ENCODE measurements around the gene OXLD1.
"Not testable (repeated sequence)": the region's sequence is repeated elsewhere in the genome, so short reads cannot be mapped to it uniquely, and the experiment has no call there.

OXLD1 gene

GRCh38 chr17:81631482-81631881 lies 34.9 kb downstream of the OXLD1 start:
- peaks cover 33% of the 10 kb centered on the region for H3K36me3 ChIP-seq (replicated peaks)
- H3K27ac ChIP-seq: no peak overlapping the region
- in situ Hi-C loops (cut with HindIII; ENCODE audit: low pct_ligation_motif_present, low sequenced_read_pairs): no loop called here
- no peak overlapping the region for H3K4me3 ChIP-seq (ENCODE audit: low read depth, low read length)
- TF ChIP-seq CTCF (IDR thresholded peaks at IDR 0.05; ENCODE audit: low read depth, low read length, missing control alignments): no peak
- H3K27me3 ChIP-seq (replicated peaks): no peaks in the 10 kb centered on the region
- no peak for DNase-seq

GRCh38 chr17:81630274-81630673 lies 36.1 kb downstream of the OXLD1 start:
- in situ Hi-C loops (cut with HindIII; ENCODE audit: low pct_ligation_motif_present, low sequenced_read_pairs): no loop called here
- Histone ChIP-seq H3K27me3 (replicated peaks) (no peaks in the 10 kb centered on the region), H3K4me3 (ENCODE audit: low read depth, low read length) (no peak overlapping the region), H3K27ac (no peak overlapping the region), H3K36me3 (replicated peaks) (peaks cover 42% of the 10 kb centered on the region)
- DNase-seq: no peak
- no peak for TF ChIP-seq CTCF (IDR thresholded peaks at IDR 0.05; ENCODE audit: low read depth, low read length, missing control alignments)

DNA sequence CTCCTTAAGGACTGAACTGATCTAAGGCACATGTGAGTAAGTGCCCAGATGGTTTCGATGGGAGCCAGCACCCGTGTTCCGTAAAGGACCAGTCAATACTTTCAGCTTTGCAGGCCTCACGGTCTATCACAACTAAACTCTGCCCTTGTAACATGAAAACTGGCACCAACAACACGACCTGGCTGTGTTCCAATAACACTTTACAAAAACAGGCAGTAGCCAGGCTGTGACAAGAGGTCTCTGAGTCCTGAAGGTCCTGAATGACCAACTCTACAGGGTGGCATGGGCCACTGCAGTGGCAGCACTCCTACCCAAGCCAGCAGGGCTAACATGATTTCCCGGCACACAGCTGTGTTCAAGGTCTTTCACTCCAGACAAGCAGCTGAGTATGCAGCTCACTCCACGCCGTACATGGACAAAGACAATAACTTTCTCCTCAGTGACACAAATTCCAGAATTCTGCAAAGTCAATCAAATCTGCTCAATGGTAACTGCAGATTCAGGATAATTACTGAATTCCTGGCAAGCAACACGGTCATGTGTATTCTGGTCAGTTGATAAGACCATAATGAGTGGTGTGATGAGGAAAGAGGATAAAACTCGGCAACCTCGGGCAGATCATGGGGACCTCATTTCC lies 44.8 kb downstream of the OXLD1 start:
- H3K4me3 ChIP-seq (ENCODE audit: low read depth, low read length): no peak overlapping the region

DNA sequence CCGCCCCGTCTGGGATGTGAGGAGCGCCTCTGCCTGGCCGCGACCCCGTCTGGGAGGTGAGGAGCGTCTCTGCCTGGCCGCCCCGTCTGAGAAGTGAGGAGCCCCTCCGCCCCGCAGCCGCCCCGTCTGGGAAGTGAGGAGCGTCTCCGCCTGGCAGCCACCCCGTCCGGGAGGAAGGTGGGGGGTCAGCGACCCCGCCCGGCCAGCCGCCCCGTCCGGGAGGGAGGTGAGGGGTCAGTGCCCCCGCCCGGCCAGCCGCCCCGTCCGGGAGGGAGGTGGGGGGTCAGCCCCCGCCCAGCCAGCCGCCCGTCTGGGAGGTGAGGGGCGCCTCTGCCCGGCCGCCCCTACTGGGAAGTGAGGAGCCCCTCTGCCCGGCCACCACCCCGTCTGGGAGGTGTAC lies 48.1 kb downstream of the OXLD1 start:
- H3K4me3 ChIP-seq (ENCODE audit: low read depth, low read length); in situ Hi-C loops (cut with HindIII; ENCODE audit: low pct_ligation_motif_present, low sequenced_read_pairs): not testable (repeated sequence)

More for the DNA sequence above, 44.8 kb downstream of the OXLD1 start:
- no peaks in the 10 kb centered on the region for H3K27me3 ChIP-seq (replicated peaks)
- H3K36me3 ChIP-seq (replicated peaks): peaks cover 72% of the 10 kb centered on the region
- no peak overlapping the region for H3K27ac ChIP-seq
- in situ Hi-C loops (cut with HindIII; ENCODE audit: low pct_ligation_motif_present, low sequenced_read_pairs): no loop called here
- no peak for DNase-seq
- no peak for TF ChIP-seq CTCF (IDR thresholded peaks at IDR 0.05; ENCODE audit: low read depth, low read length, missing control alignments)

DNA sequence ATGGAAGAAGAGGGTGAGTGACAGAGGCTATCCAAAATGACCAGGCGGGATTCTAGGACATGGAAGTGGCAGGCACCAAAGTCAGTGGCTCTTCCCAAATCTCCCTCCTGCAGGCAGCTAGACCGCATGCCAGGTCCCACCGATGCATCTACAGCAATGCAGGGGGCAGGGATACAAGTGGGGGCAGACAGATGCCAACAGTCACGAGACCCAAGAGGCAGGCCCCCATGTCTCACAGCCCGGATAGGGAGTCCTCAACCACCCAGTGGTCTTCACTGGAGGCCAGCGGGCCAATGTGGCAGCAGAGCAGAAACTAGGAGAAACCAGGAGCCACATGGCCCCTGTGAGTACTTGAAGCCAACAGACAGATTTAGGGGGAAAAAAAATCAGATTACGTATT lies 49.5 kb downstream of the OXLD1 start:
- no peak for DNase-seq
- Histone ChIP-seq H3K27ac (no peak overlapping the region), H3K4me3 (ENCODE audit: low read depth, low read length) (no peak overlapping the region), H3K27me3 (replicated peaks) (no peaks in the 10 kb centered on the region), H3K36me3 (replicated peaks) (peaks cover 50% of the 10 kb centered on the region)
- in situ Hi-C loops (cut with HindIII; ENCODE audit: low pct_ligation_motif_present, low sequenced_read_pairs): no loop called here
- TF ChIP-seq CTCF (IDR thresholded peaks at IDR 0.05; ENCODE audit: low read depth, low read length, missing control alignments): no peak

More for the DNA sequence above, 48.1 kb downstream of the OXLD1 start:
- not testable (repeated sequence) for H3K27me3 ChIP-seq (replicated peaks); H3K27ac ChIP-seq; DNase-seq
- H3K36me3 ChIP-seq (replicated peaks): peaks cover 53% of the 10 kb centered on the region

- H3K27me3 ChIP-seq (replicated peaks): no peaks in the 10 kb centered on the region
- no peak overlapping the region for H3K4me3 ChIP-seq (ENCODE audit: low read depth, low read length)
- H3K36me3 ChIP-seq (replicated peaks): peaks cover 36% of the 10 kb centered on the region
- in situ Hi-C loops (cut with HindIII; ENCODE audit: low pct_ligation_motif_present, low sequenced_read_pairs): no loop called here
- H3K27ac ChIP-seq: no peak overlapping the region
- no peak for DNase-seq
- TF ChIP-seq CTCF (IDR thresholded peaks at IDR 0.05; ENCODE audit: low read depth, low read length, missing control alignments): no peak
Measured at GRCh38 chr17:81615401-81615930, 50.9 kb downstream of the OXLD1 start.
